NCI-H187 (cell line): ENCODE data around the gene ZXDC.

Experiments used
- DNase-seq, 2 experiments: peaks; one replicate each; lab custom pipeline; 2025; lab: John Stamatoyannopoulos, UW

ZXDC gene

DNA sequence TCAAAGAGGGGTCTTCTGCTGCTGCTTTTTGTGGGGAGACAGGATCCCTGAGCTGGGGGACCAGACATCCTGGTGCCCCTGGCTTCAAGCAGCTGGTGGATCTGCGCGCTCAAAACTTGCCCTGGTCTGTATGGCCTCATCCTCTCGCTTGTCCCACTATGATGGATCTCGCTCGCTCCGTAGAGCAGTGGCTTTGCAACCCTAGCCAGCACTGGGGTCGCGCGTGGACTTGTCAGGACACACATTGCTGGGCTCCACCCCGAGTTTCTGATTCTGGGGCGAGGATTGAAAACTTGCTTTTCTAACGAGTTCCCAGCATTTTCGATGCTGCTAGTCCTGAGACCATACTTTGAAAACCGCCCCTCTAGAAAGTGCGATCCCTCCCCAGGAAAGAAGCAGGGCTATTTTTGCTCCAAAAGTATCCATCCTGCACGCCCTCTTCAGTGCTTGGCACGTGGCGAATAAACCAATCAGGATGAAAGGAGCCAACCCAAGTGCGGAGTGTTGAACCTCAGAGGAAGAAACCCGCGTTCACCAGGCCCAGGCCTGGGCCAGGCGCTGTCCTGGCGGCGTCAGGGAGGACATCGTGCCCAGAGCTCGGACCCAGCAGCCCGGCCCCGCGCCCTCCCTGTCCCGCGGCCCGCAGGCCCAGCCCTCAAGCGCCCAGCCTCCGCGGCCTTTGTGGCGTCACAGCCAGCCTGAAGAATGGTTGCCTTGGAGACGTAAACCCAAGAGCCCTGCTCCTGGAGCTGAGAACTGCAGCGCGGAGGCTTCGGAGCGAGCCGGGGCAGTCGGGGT is 81.3 kb downstream of the ZXDC start, which contains the start of gene CFAP100:
Gene CFAP100 (plus strand): TSS at position 731 of the 798 bp plus-strand sequence. CDS start 1,092 bp downstream, outside the sequence.
- DNase-seq = peak in 1 of 2 experiments; percentile 36

DNA sequence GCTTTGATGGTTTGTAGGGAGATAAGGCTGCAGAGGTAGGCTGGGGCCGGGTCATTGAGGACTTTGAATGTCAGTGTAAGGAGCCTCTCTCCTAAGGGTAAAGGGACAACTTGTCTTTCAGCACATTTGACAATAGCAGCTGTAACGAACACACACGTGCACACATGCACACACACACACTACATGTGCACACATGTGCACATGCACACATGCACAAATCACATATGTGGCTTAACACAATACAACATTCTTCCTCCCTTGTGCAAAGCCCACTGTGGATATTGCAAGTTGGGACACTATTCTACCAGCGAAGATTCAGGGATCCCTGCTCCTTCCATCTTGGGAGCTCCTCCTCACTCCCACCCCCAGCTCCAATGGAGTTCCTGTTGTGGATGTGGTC is 82.1 kb downstream of the ZXDC start:
- DNase-seq = no peak

DNA sequence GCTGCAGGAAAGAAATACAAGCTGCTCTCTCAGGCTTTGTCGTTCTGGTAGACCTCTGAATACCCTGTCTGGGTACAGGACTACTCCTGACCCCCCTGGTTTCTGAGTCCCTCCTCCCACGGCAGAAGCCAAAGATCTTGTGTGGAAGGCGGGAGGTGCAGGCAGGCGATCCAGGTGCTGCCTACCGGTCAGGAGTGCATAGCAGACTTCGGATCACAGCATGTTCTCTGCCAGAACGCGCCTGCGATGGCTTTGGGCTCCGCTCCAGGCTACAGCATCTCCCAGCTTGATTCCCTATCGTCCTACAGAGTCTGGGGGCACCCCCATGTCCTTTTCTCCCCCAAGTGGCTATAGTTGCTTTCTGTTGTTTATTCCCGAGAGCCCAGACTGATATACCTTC is 83.4 kb downstream of the ZXDC start:
- DNase-seq = no peak

DNA sequence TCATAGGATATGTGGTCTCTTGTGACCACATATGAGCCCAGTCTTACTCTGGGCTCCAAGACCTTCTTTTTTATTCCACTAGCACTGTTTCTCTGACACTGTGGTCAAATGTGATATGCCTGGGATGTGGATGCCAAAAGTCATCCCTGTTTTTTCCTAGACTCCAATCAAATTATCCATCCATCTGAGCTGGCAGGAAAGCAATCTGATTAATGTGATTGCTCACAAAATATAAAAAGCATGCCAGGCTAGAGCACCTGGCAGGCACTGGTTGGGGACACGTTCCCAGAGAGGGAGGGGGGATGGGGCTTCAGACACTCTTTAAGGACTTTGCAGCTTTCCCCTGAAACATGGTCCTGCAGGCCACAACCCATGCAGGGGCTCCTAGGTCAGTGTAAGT is 84.1 kb downstream of the ZXDC start:
- no peak for DNase-seq

DNA sequence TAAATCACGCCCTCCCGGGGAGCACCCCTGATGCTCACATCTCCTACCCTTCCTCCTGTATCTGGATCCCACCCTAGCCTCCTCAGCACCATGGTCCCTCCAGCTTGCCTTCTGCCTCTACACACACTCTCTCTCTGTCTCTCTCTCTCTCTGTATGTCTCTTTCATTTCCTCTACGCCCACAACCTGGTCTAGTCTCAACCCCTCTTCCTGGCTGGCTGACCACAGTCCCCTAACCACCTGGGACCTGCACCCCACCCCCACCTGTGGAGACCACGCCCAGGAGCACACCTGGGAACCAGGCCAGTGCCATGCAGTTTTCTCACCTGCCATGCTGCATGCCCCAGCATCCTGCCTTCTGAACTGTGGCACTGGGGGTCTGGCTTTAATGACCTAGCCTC is 84.9 kb downstream of the ZXDC start:
- no peak for DNase-seq

DNA sequence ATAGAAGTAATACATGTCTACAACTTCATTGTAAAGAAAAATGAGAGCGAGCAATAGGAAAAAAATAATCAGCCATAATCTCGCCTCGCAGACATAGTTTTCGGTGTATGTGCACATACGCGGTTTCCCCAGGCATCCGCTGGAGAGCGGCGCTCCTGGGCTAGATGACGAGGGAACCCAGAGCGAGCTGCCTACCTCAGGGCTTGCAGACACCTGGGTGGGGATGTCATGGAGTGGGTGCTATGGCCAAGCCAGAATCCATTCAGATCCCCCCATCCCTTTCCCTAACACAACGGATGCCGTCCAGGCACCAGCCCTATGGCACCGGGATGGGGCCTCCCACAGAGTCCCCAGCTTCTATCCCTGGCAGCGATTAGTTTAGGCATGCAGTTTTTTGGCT is 85.5 kb downstream of the ZXDC start:
- no peak for DNase-seq

DNA sequence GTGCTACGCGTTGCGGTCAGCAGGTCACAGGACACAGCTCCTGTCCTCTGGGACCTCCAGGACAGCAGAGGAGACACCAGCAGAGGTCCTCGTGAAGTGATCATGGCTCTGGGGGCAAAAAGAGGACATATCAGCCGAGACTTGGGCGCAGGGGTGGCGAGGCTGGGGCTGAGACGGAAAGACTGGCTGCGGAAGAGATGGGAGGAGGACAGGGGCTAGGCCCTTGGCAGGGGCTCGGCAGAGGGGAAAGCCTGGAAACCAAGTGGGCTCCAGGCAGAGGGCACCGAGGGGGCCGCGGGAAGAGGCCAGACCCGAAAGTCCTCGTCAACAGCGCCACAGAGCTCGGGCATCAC is 85.9 kb downstream of the ZXDC start:
- DNase-seq = no peak

DNA sequence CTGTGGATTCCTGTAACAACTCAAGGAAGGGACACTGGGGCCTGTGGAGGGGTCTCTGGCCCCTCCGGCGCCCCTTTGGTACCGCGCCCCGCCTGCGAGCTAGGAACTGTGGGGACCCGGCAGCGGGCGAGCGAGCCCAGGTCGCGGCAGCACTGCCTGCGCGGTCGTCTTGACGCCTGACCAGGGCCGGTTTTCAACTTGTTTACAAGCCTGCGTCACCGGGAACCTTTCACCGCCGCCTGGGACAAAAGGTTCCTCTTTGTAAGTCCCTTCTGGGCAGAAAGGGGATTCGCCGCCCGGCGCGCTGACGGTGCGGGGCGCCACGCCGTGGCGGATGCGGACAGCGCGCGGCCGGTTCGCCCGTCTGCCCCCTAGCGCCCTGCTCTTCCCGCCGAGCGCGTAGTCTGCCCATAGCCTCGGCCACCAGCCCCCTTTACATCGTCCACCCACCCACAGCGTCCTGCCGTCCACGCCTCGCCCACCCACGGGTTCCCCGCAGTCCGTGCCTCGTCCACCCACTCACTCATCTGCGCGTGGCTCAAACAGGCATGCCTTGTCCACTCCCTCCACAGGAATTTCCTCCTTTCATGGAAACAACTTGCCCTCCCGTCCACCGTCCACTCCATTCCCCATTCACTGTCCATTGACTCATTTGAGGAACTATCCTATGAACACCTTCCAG is 86.4 kb downstream of the ZXDC start:
- peak in 1 of 2 experiments; percentile 30 for DNase-seq
